ENCODE data around the gene BBOF1. TPM values are rescaled to one million over a fixed set of nuclear protein-coding genes. Genes with fewer than 3 reads are reported as not detected.
"Not testable (repeated sequence)": the region's sequence is repeated elsewhere in the genome, so short reads cannot be mapped to it uniquely, and the experiment has no call there.

Gene BBOF1
- polyA plus RNA-seq, 2 donors = 2.4 TPM

- WGBS, 2 donors = 54 to 68% methylated on average over 2 of the region's 2 CpGs
- Histone ChIP-seq H3K27me3 (ENCODE audit: control insufficient read depth in 1 of 2, insufficient read depth in 2 of 2, low read length in 2 of 2) (no peaks in the 10 kb centered on the region), H3K4me3 (ENCODE audit: low read depth in 1 of 2, low read length in 2 of 2) (no peak overlapping the region), H3K4me1 (ENCODE audit: control insufficient read depth in 2 of 2, insufficient read depth in 2 of 2, low read length in 1 of 2) (no peaks in the 10 kb centered on the region), H3K36me3 (ENCODE audit: control insufficient read depth in 2 of 2, insufficient read depth in 2 of 2, low read length in 1 of 2) (no peaks in the 10 kb centered on the region), H3K9me3 (ENCODE audit: control insufficient read depth in 2 of 2, insufficient read depth in 1 of 2, low read depth in 1 of 2, low read length in 1 of 2) (no peaks in the 10 kb centered on the region), H3K27ac (ENCODE audit: low read depth in 2 of 2, low read length in 1 of 2) (no peak overlapping the region)
These were observed 22.4 kb upstream of the BBOF1 start for GRCh38 chr14:73996731-73997107.

- no peak overlapping the region for H3K4me3 ChIP-seq (ENCODE audit: low read depth in 1 of 2, low read length in 2 of 2)
- no peaks in the 10 kb centered on the region for H3K4me1 ChIP-seq (ENCODE audit: control insufficient read depth in 2 of 2, insufficient read depth in 2 of 2, low read length in 1 of 2)
- WGBS, 2 donors = 83 to 88% methylated on average over 1 of the region's 1 CpG
- H3K9me3 ChIP-seq (ENCODE audit: control insufficient read depth in 2 of 2, insufficient read depth in 1 of 2, low read depth in 1 of 2, low read length in 1 of 2) = no peaks in the 10 kb centered on the region
- H3K27me3 ChIP-seq (ENCODE audit: control insufficient read depth in 1 of 2, insufficient read depth in 2 of 2, low read length in 2 of 2) = no peaks in the 10 kb centered on the region
- H3K36me3 ChIP-seq (ENCODE audit: control insufficient read depth in 2 of 2, insufficient read depth in 2 of 2, low read length in 1 of 2) = no peaks in the 10 kb centered on the region
- no peak overlapping the region for H3K27ac ChIP-seq (ENCODE audit: low read depth in 2 of 2, low read length in 1 of 2)
These were observed 21.8 kb upstream of the BBOF1 start for GRCh38 chr14:73997108-73997943.

DNA sequence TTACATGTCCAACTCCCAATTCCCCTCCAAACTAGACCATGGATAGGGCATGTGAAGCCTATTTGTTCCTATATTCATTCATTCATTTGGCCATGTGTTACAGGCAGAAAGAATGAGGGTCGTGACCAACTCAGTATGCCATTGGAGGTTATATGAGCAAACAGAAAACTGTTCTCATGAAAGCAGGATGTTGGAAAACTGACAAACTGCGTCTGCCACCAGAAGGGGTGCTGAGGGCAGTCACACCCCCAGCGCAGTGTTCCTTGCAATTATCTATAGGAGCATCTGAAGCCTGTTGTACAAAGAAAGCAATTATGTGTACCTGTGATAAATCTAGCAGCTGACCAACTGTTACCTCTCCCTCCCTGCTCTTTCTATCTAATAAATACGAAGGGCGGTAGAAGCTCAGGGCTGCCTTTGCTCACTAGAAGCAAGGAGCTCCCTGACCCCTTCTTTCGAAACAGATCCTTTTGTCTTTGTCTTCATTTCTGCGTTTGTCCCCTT, 21.2 kb upstream of the BBOF1 start:
- H3K9me3 ChIP-seq (ENCODE audit: control insufficient read depth in 2 of 2, insufficient read depth in 1 of 2, low read depth in 1 of 2, low read length in 1 of 2) = no peaks in the 10 kb centered on the region
- 73 to 85% methylated on average over 7 of the region's 7 CpGs for WGBS, 2 donors

GRCh38 chr14:73998726-73999125, 20.4 kb upstream of the BBOF1 start:
- 73 to 91% methylated on average over 2 of the region's 2 CpGs for WGBS, 2 donors
- no peak overlapping the region for H3K27ac ChIP-seq (ENCODE audit: low read depth in 2 of 2, low read length in 1 of 2)
- no peaks in the 10 kb centered on the region for H3K27me3 ChIP-seq (ENCODE audit: control insufficient read depth in 1 of 2, insufficient read depth in 2 of 2, low read length in 2 of 2)
- no peaks in the 10 kb centered on the region for H3K4me1 ChIP-seq (ENCODE audit: control insufficient read depth in 2 of 2, insufficient read depth in 2 of 2, low read length in 1 of 2)
- no peak overlapping the region for H3K4me3 ChIP-seq (ENCODE audit: low read depth in 1 of 2, low read length in 2 of 2)
- H3K36me3 ChIP-seq (ENCODE audit: control insufficient read depth in 2 of 2, insufficient read depth in 2 of 2, low read length in 1 of 2) = no peaks in the 10 kb centered on the region
- no peaks in the 10 kb centered on the region for H3K9me3 ChIP-seq (ENCODE audit: control insufficient read depth in 2 of 2, insufficient read depth in 1 of 2, low read depth in 1 of 2, low read length in 1 of 2)

More for the DNA sequence above, 21.2 kb upstream of the BBOF1 start:
- Histone ChIP-seq H3K4me3 (ENCODE audit: low read depth in 1 of 2, low read length in 2 of 2) (no peak overlapping the region), H3K36me3 (ENCODE audit: control insufficient read depth in 2 of 2, insufficient read depth in 2 of 2, low read length in 1 of 2) (no peaks in the 10 kb centered on the region), H3K27ac (ENCODE audit: low read depth in 2 of 2, low read length in 1 of 2) (no peak overlapping the region), H3K4me1 (ENCODE audit: control insufficient read depth in 2 of 2, insufficient read depth in 2 of 2, low read length in 1 of 2) (no peaks in the 10 kb centered on the region), H3K27me3 (ENCODE audit: control insufficient read depth in 1 of 2, insufficient read depth in 2 of 2, low read length in 2 of 2) (no peaks in the 10 kb centered on the region)

DNA sequence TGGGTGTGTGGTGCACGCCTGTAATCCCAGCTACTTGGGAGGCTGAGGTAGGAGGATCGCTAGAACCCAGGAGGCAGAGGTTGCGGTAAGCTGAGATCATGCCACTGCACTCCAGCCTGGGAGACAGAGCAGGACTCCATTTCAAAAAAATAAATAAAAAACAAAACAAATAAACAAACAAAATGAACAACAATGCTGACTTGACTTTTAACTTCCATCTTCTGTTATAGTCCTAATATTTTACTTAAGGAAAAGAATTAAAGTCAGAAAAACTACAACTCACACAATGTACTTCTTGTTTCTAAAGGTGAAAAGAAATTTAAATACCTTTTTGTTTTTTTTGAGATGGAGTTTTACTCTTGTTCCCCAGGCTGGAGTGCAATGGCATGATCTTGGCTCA, 13.5 kb upstream of the BBOF1 start:
- H3K27me3 ChIP-seq (ENCODE audit: control insufficient read depth in 1 of 2, insufficient read depth in 2 of 2, low read length in 2 of 2); H3K9me3 ChIP-seq (ENCODE audit: control insufficient read depth in 2 of 2, insufficient read depth in 1 of 2, low read depth in 1 of 2, low read length in 1 of 2); H3K4me3 ChIP-seq (ENCODE audit: low read depth in 1 of 2, low read length in 2 of 2); H3K4me1 ChIP-seq (ENCODE audit: control insufficient read depth in 2 of 2, insufficient read depth in 2 of 2, low read length in 1 of 2); H3K36me3 ChIP-seq (ENCODE audit: control insufficient read depth in 2 of 2, insufficient read depth in 2 of 2, low read length in 1 of 2); H3K27ac ChIP-seq (ENCODE audit: low read depth in 2 of 2, low read length in 1 of 2): not testable (repeated sequence)
- 96% methylated on average over 3 of the region's 3 CpGs for WGBS, 2 donors

GRCh38 chr14:74008843-74009499, 10.2 kb upstream of the BBOF1 start:
- no peaks in the 10 kb centered on the region for H3K27me3 ChIP-seq (ENCODE audit: control insufficient read depth in 1 of 2, insufficient read depth in 2 of 2, low read length in 2 of 2)
- no peak overlapping the region for H3K27ac ChIP-seq (ENCODE audit: low read depth in 2 of 2, low read length in 1 of 2)
- 72 to 75% methylated on average over 2 of the region's 2 CpGs for WGBS, 2 donors
- no peaks in the 10 kb centered on the region for H3K9me3 ChIP-seq (ENCODE audit: control insufficient read depth in 2 of 2, insufficient read depth in 1 of 2, low read depth in 1 of 2, low read length in 1 of 2)
- no peaks in the 10 kb centered on the region for H3K4me1 ChIP-seq (ENCODE audit: control insufficient read depth in 2 of 2, insufficient read depth in 2 of 2, low read length in 1 of 2)
- H3K36me3 ChIP-seq (ENCODE audit: control insufficient read depth in 2 of 2, insufficient read depth in 2 of 2, low read length in 1 of 2) = peaks cover 2 to 5% of the 10 kb centered on the region in 2 donors
- no peak overlapping the region for H3K4me3 ChIP-seq (ENCODE audit: low read depth in 1 of 2, low read length in 2 of 2)

GRCh38 chr14:74014299-74014698, 4.8 kb upstream of the BBOF1 start:
- Histone ChIP-seq H3K4me3 (ENCODE audit: low read depth in 1 of 2, low read length in 2 of 2) (no peak overlapping the region), H3K4me1 (ENCODE audit: control insufficient read depth in 2 of 2, insufficient read depth in 2 of 2, low read length in 1 of 2) (no peaks in the 10 kb centered on the region), H3K9me3 (ENCODE audit: control insufficient read depth in 2 of 2, insufficient read depth in 1 of 2, low read depth in 1 of 2, low read length in 1 of 2) (no peaks in the 10 kb centered on the region), H3K27me3 (ENCODE audit: control insufficient read depth in 1 of 2, insufficient read depth in 2 of 2, low read length in 2 of 2) (no peaks in the 10 kb centered on the region), H3K36me3 (ENCODE audit: control insufficient read depth in 2 of 2, insufficient read depth in 2 of 2, low read length in 1 of 2) (peaks cover 0 to 2% of the 10 kb centered on the region in 2 donors), H3K27ac (ENCODE audit: low read depth in 2 of 2, low read length in 1 of 2) (no peak overlapping the region)
- 67 to 93% methylated on average over 1 of the region's 1 CpG for WGBS, 2 donors

- Histone ChIP-seq H3K9me3 (ENCODE audit: control insufficient read depth in 2 of 2, insufficient read depth in 1 of 2, low read depth in 1 of 2, low read length in 1 of 2) (no peaks in the 10 kb centered on the region), H3K36me3 (ENCODE audit: control insufficient read depth in 2 of 2, insufficient read depth in 2 of 2, low read length in 1 of 2) (no peaks in the 10 kb centered on the region), H3K4me1 (ENCODE audit: control insufficient read depth in 2 of 2, insufficient read depth in 2 of 2, low read length in 1 of 2) (no peaks in the 10 kb centered on the region), H3K27me3 (ENCODE audit: control insufficient read depth in 1 of 2, insufficient read depth in 2 of 2, low read length in 2 of 2) (no peaks in the 10 kb centered on the region), H3K27ac (ENCODE audit: low read depth in 2 of 2, low read length in 1 of 2) (no peak overlapping the region), H3K4me3 (ENCODE audit: low read depth in 1 of 2, low read length in 2 of 2) (no peak overlapping the region)
- WGBS, 2 donors = 90 to 94% methylated on average over 3 of the region's 3 CpGs
These were observed 4.0 kb upstream of the BBOF1 start for GRCh38 chr14:74015176-74015575.

GRCh38 chr14:74015963-74016362, 3.2 kb upstream of the BBOF1 start:
- Histone ChIP-seq H3K4me3 (ENCODE audit: low read depth in 1 of 2, low read length in 2 of 2) (no peak overlapping the region), H3K9me3 (ENCODE audit: control insufficient read depth in 2 of 2, insufficient read depth in 1 of 2, low read depth in 1 of 2, low read length in 1 of 2) (no peaks in the 10 kb centered on the region), H3K36me3 (ENCODE audit: control insufficient read depth in 2 of 2, insufficient read depth in 2 of 2, low read length in 1 of 2) (no peaks in the 10 kb centered on the region), H3K4me1 (ENCODE audit: control insufficient read depth in 2 of 2, insufficient read depth in 2 of 2, low read length in 1 of 2) (no peaks in the 10 kb centered on the region), H3K27me3 (ENCODE audit: control insufficient read depth in 1 of 2, insufficient read depth in 2 of 2, low read length in 2 of 2) (no peaks in the 10 kb centered on the region), H3K27ac (ENCODE audit: low read depth in 2 of 2, low read length in 1 of 2) (no peak overlapping the region)

Measured in esophagus (tissue), 2 donors.